CD4-positive, CD25-positive, alpha-beta regulatory T cell (primary cell): ENCODE measurements around the gene PHLDB1. TPM values are rescaled to one million over a fixed set of nuclear protein-coding genes. Genes with fewer than 3 reads are reported as not detected.
"Not testable (repeated sequence)": the region's sequence is repeated elsewhere in the genome, so short reads cannot be mapped to it uniquely, and the experiment has no call there.

Experiments
- ATAC-seq, 2 donors: fragments of 150-1000 bp; cut with Tn5 transposase; one replicate each; pipeline ENCODE4 v1.10.0; 2021; ENCODE audit warnings: low read depth in 2 of 2, moderate number of reproducible peaks in 2 of 2, moderate library complexity in 1 of 2
- DNase-seq, 3 donors: peaks; one replicate each; pipeline versions ENCODE4 v3.0.0 to v3.0.0-alpha.2; 2012 to 2022; ENCODE audit warnings: mixed read lengths in 1 of 3
- H3K27ac ChIP-seq: one replicate; pipeline ENCODE4 v1.7.0; 2013; ENCODE audit warnings: mild to moderate bottlenecking, low read length; ENCODE audit not compliant: insufficient read depth, poor library complexity, severe bottlenecking
- H3K27me3 ChIP-seq: one replicate; pipeline ENCODE4 v1.7.0; 2013; ENCODE audit warnings: low read length; ENCODE audit not compliant: control insufficient read depth, insufficient read depth
- H3K36me3 ChIP-seq: one replicate; pipeline ENCODE4 v1.7.0; 2013; ENCODE audit warnings: mild to moderate bottlenecking, low read length, moderate library complexity; ENCODE audit not compliant: control insufficient read depth, insufficient read depth
- H3K4me1 ChIP-seq: 2 replicates; pipeline ENCODE4 v1.7.0; 2013; ENCODE audit warnings: mild to moderate bottlenecking, low read length; ENCODE audit not compliant: insufficient read depth, control insufficient read depth, poor library complexity, severe bottlenecking
- H3K4me3 ChIP-seq: one replicate; pipeline ENCODE4 v1.7.0; 2013; ENCODE audit warnings: low read depth, mild to moderate bottlenecking, low read length, moderate library complexity
- H3K9me3 ChIP-seq, 2 experiments: 1 replicate in 1 of 2; 2 replicates in 1 of 2; pipeline ENCODE4 v1.7.0; 2013; ENCODE audit warnings: low read length in 2 of 2, mild to moderate bottlenecking in 1 of 2, moderate library complexity in 1 of 2; ENCODE audit not compliant: control insufficient read depth in 2 of 2
- H3K27ac Mint-ChIP-seq, 3 donors: one replicate each; pipeline ENCODE4 v1.8.0; 2020 to 2022; ENCODE audit warnings: mild to moderate bottlenecking in 3 of 3, mixed read lengths in 3 of 3, moderate library complexity in 2 of 3
- H3K27me3 Mint-ChIP-seq: one replicate; pipeline ENCODE4 v1.8.0; 2022; ENCODE audit warnings: mild to moderate bottlenecking, mixed read lengths
- H3K36me3 Mint-ChIP-seq: one replicate; pipeline ENCODE4 v1.8.0; 2020; ENCODE audit warnings: mixed read lengths
- H3K4me1 Mint-ChIP-seq, 4 donors: one replicate each; pipeline ENCODE4 v1.8.0; 2020 to 2022; ENCODE audit warnings: mixed read lengths in 4 of 4, mild to moderate bottlenecking in 1 of 4
- H3K4me3 Mint-ChIP-seq, 4 donors: one replicate each; pipeline ENCODE4 v1.8.0; 2020 to 2022; ENCODE audit warnings: mild to moderate bottlenecking in 4 of 4, mixed read lengths in 4 of 4, moderate library complexity in 3 of 4
- H3K9me3 Mint-ChIP-seq, 7 donors: one replicate each; pipeline ENCODE4 v1.8.0; 2020 to 2022; ENCODE audit warnings: mixed read lengths in 7 of 7, mild to moderate bottlenecking in 3 of 7, moderate library complexity in 2 of 7
- polyA plus RNA-seq, 4 donors: library from polyadenylated mRNA; unstranded; fragments of 300-500 nt; fragmentation: Illumina TruSeq; gene quantifications; one replicate each; pipeline ENCODE4 v1.2.3, GENCODE V29; 2021
- total RNA-seq: library from RNA; stranded (reverse); gene quantifications from one replicate; pipeline ENCODE4 v1.2.3, GENCODE V29; 2022

The PHLDB1 gene
- total and polyA plus RNA-seq, 5 donors from 2014 or later = 0.16 to 1.2 (median 0.55) TPM; not detected in 1

DNA sequence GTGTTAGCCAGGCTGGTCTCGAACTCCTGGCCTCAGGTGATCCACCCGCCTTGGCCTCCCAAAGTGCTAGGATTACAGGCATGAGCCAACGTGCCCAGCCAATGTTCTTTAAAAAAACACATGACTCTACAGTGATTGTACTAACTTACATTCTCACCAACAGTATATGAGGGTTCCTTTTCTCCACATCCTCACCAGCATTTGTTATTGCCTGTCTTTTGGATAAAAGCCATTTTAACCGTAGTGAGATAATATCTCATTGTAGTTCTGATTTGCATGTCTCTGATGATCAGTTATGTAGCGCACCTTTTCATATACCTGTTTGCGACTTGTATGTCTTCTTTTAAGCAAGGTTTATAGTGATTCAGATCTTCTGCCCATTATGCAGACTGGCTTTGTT, 75.5 kb downstream of the PHLDB1 start:
- not testable (repeated sequence) for H3K4me1 ChIP-seq, H3K9me3 ChIP-seq, DNase-seq, H3K27me3 ChIP-seq, H3K36me3 Mint-ChIP-seq, H3K27ac ChIP-seq, H3K4me3 ChIP-seq, H3K36me3 ChIP-seq, H3K4me3 Mint-ChIP-seq, H3K4me1 Mint-ChIP-seq, H3K9me3 Mint-ChIP-seq, ATAC-seq
- peak overlapping the region in 1 of 3 donors; percentile 47 for H3K27ac Mint-ChIP-seq
- H3K27me3 Mint-ChIP-seq = peaks cover 28% of the 10 kb centered on the region

DNA sequence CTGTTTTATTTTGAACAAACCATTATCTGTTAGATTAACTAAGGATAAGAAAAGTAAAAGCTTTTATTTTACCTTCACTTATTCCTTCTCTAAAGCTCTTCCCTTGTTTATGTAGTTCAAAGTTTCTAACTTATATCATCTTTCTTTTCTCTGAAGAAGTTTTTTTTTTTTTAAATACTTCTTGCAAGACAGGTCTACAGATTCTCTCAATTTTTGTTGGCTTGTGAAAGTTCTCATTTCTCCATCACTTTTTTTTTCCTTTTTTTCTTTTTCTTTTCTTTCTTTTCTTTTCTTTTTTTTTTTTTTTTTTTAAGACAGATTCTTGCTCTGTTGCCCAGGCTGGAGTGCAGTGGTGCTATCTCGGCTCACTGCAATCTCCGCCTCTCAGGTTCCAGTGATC, 76.8 kb downstream of the PHLDB1 start:
- Mint-ChIP-seq H3K36me3 (no peaks in the 10 kb centered on the region), H3K4me1 (peaks cover 4 to 18% (median 10%) of the 10 kb centered on the region in 4 donors), H3K4me3 (no peak overlapping the region), H3K9me3 (peaks cover 0 to 2% (median 0%) of the 10 kb centered on the region in 7 donors), H3K27me3 (peaks cover 32% of the 10 kb centered on the region), H3K27ac (no peak overlapping the region)
- no peaks in the 10 kb centered on the region for H3K36me3 ChIP-seq
- peaks cover under 1% of the 10 kb centered on the region for H3K4me1 ChIP-seq
- H3K9me3 ChIP-seq = no peaks in the 10 kb centered on the region
- H3K27me3 ChIP-seq = peaks cover 4% of the 10 kb centered on the region
- H3K4me3 ChIP-seq = no peak overlapping the region
- DNase-seq (no peak), ATAC-seq (no peak)
- H3K27ac ChIP-seq = no peak overlapping the region

DNA sequence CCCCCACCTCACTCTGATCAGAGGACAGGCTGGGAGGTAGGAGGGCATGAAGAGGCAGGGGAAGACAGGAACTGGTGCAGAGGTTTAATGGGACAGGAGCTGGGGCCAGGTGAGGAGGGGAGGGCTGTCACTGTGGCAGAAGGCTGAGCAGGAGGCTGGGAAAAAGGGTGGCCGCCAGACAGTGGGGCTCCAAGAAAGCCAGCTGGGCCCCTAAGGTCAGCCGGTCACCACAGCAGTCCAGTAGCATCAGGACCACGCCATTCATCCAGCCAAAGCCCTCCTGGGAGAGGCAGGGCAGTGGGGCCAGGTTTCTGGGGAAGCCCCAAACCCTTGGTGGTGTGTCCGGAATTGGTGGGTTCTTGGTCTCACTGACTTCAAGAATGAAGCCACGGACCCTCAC, 80.5 kb downstream of the PHLDB1 start:
- peak overlapping the region in 3 of 4 donors; percentile 30 to 87 (median 66) for H3K4me3 Mint-ChIP-seq
- peaks cover 3% of the 10 kb centered on the region for H3K27me3 ChIP-seq
- H3K9me3 ChIP-seq = no peaks in the 10 kb centered on the region
- H3K4me1 ChIP-seq = peaks cover 33% of the 10 kb centered on the region
- ATAC-seq (no peak), DNase-seq (no peak)
- no peaks in the 10 kb centered on the region for H3K36me3 Mint-ChIP-seq
- peak overlapping the region in 1 of 3 donors; percentile 91 for H3K27ac Mint-ChIP-seq
- H3K27me3 Mint-ChIP-seq = peaks cover 27% of the 10 kb centered on the region
- H3K9me3 Mint-ChIP-seq = peaks cover 0 to 2% (median 0%) of the 10 kb centered on the region in 7 donors
- H3K27ac ChIP-seq = no peak overlapping the region
- no peak overlapping the region for H3K4me3 ChIP-seq
- H3K36me3 ChIP-seq = no peaks in the 10 kb centered on the region
- H3K4me1 Mint-ChIP-seq = peaks cover 15 to 50% (median 30%) of the 10 kb centered on the region in 4 donors

DNA sequence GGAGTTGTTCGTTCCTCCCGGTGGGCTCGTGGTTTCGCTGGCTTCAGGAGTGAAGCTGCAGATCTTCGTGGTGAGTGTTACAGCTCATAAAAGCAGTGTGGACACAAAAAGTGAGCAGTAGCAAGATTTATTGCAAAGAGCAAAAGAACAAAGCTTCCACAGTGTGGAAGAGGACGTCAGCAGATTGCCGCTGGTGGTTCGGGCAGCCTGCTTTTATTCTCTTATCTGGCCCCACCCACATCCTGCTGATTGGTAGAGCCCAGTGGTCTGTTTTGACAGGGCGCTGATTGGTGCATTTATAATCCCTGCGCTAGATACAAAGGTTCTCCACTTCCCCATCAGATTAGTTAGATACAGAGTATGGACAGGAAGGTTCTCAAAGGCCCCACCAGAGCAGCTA, 80.9 kb downstream of the PHLDB1 start:
- DNase-seq = peak in 1 of 3 donors; percentile 40
- ATAC-seq, H3K4me3 ChIP-seq, H3K27me3 ChIP-seq, H3K9me3 ChIP-seq, H3K36me3 Mint-ChIP-seq, H3K9me3 Mint-ChIP-seq, H3K36me3 ChIP-seq, H3K27ac ChIP-seq: not testable (repeated sequence)
- Mint-ChIP-seq H3K27me3 (peaks cover 22% of the 10 kb centered on the region), H3K4me1 (peaks cover 19 to 54% (median 34%) of the 10 kb centered on the region in 4 donors), H3K4me3 (peak overlapping the region; percentile 30 to 87 (median 58)), H3K27ac (peak overlapping the region in 1 of 3 donors; percentile 91)
- peaks cover 37% of the 10 kb centered on the region for H3K4me1 ChIP-seq

DNA sequence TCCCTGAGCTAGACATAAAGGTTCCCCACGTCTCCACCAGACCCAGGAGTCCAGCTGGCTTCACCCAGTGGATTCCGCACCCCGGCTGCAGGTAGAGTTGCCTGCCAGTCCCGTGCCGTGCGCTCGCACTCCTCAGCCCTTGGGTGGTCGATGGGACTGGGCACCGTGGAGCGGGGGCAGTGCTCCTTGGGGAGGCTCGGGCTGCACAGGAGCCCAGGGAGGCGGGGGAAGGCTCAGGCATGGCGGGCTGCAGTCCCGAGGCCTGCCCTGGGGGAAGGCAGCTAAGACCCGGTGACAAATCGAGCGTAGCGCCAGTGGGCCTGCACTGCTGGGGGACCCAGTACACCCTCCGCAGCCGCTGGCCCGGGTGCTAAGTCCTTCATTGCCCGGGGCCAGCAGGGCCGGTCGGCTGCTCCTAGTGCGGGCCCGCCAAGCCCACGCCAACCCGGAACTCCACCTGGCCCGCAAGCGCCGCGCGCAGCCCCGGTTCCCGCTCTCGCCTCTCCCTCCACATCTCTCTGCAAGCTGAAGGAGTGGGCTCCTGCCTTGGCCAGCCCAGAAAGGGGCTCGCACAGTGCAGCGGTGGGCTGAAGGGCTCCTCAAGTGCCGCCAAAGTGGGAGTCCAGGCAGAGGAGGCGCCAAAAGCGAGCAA, 81.6 kb downstream of the PHLDB1 start:
- Histone ChIP-seq H3K36me3 (no peaks in the 10 kb centered on the region), H3K4me3 (no peak overlapping the region), H3K27me3 (peaks cover 3% of the 10 kb centered on the region), H3K4me1 (peaks cover 44% of the 10 kb centered on the region), H3K9me3 (no peaks in the 10 kb centered on the region), H3K27ac (no peak overlapping the region)
- Mint-ChIP-seq H3K27ac (no peak overlapping the region), H3K4me3 (peak overlapping the region in 2 of 4 donors; percentile 50 to 66), H3K27me3 (peaks cover 16% of the 10 kb centered on the region), H3K36me3 (no peaks in the 10 kb centered on the region), H3K4me1 (peaks cover 23 to 61% (median 38%) of the 10 kb centered on the region in 4 donors), H3K9me3 (peaks cover 0 to 2% (median 0%) of the 10 kb centered on the region in 7 donors)
- no peak for DNase-seq
- ATAC-seq = no peak

DNA sequence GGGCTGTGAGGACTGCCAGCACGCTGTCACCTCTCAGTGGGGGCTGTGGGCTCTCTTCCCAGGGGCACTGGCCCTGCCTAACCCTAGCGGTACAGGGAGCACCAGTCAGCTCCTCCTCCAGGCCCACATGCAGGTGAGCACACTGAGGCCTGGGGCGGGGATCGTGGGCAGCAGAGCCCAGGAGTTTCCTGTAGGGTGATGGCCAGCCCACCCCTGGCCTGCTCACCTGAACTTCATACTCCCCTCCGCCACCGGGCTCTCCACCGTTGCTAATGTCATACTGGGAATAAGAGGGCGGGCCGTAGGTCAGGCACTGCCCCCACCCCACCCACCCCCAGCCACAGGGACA, 82.1 kb downstream of the PHLDB1 start:
- peaks cover 48% of the 10 kb centered on the region for H3K4me1 ChIP-seq
- no peak overlapping the region for H3K27ac ChIP-seq
- no peak overlapping the region for H3K4me3 ChIP-seq
- Mint-ChIP-seq H3K27me3 (peaks cover 11% of the 10 kb centered on the region), H3K9me3 (peaks cover 0 to 2% (median 0%) of the 10 kb centered on the region in 7 donors), H3K4me1 (peaks cover 23 to 65% (median 40%) of the 10 kb centered on the region in 4 donors), H3K36me3 (no peaks in the 10 kb centered on the region), H3K4me3 (no peak overlapping the region), H3K27ac (no peak overlapping the region)
- DNase-seq (no peak), ATAC-seq (peak in 1 of 2 donors; percentile 1)
- peaks cover 3% of the 10 kb centered on the region for H3K27me3 ChIP-seq
- no peaks in the 10 kb centered on the region for H3K36me3 ChIP-seq
- H3K9me3 ChIP-seq = no peaks in the 10 kb centered on the region

DNA sequence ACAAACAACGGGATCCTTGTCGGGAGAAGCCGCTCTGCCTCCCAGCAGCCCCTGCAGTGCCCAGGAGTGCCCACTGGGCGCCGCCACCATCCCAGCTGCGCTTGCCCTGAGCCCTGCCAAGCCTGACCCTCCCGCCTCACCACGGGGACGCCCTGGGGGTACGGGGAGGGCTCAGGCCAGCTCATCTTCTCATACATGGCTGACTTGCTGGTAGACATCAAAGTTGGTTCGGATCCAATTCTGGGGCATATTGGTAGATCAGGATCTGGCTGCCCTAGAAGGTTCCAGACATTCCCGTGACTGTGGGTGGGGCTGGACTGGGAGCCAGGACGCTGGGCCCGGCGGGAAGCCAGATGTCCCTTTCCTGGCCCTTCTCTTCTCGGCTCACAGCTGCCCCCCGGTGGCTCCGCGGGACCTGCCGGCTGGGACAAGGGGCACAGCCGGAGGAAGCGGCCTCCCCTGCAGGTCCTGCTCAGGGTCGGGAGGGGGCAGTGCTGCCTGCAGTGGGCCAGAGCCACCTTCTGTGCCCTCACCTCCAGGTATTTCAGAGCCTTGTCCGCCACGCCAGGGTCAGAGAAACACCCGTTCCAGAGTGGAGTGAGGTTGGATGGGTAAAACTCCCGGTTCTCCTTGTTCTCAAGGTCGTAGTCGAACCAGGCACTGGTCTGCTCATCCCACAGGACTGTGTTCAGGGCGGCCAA, 82.6 kb downstream of the PHLDB1 start:
- H3K36me3 ChIP-seq = no peaks in the 10 kb centered on the region
- H3K4me3 ChIP-seq = no peak overlapping the region
- Mint-ChIP-seq H3K27me3 (peaks cover 6% of the 10 kb centered on the region), H3K27ac (peak overlapping the region in 2 of 3 donors; percentile 82 to 84), H3K4me1 (peaks cover 23 to 70% (median 43%) of the 10 kb centered on the region in 4 donors), H3K36me3 (no peaks in the 10 kb centered on the region), H3K4me3 (peak overlapping the region; percentile 38 to 85 (median 62)), H3K9me3 (peaks cover 0 to 2% (median 0%) of the 10 kb centered on the region in 7 donors)
- DNase-seq (peak; percentile 73 to 87 (median 81)), ATAC-seq (peak; percentile 84)
- peaks cover 52% of the 10 kb centered on the region for H3K4me1 ChIP-seq
- no peaks in the 10 kb centered on the region for H3K9me3 ChIP-seq
- no peaks in the 10 kb centered on the region for H3K27me3 ChIP-seq
- peak overlapping the region; percentile 33 for H3K27ac ChIP-seq
